ENCODE data around the gene AP5Z1.

The AP5Z1 gene

DNA sequence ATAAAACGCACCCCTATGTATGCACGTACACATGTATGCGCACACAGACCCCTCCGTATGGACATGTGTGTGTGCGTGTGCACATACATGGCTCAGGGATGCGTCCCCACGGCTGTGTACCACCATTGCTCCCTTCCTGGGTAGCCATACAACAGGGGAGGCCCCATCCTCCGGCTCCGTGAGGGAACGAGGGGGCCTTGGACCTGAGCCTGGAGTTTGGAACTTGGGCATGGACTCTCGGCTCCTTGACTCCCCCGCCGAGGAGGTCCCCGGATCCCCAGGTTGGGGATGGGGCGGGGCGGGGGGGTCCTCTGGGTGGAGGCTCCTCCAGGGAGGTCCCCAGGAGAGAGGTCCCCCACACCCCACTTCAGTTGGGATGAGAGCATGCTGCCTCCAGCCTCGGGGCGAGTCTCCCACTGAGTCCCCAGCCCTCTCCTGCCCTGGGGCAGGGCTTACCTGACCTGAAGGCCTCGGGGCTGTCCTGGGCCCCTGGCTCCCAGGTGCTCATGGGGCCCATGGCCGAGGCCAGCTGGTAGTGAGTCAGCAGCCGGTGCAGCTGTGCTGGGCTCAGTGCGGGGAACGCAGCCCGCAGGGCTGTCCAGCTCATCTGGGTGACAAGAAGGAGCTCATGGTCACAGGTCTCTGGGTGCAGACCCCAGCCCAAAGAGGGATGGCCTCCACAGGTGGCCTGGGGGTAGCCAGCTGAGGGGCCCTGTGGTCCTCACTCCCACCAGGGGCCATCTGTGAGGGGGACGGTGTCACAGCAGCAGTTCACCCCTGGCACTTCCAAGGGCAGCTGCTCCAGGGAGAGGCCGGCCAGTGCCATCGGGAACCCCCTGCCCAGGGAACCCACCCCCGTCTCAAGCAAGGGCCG, 29.9 kb downstream of the AP5Z1 start:
- no peak for DNase-seq

- DNase-seq: no peak
Observed at GRCh38 chr7:4805984-4806300, 30.5 kb downstream of the AP5Z1 start.

DNA sequence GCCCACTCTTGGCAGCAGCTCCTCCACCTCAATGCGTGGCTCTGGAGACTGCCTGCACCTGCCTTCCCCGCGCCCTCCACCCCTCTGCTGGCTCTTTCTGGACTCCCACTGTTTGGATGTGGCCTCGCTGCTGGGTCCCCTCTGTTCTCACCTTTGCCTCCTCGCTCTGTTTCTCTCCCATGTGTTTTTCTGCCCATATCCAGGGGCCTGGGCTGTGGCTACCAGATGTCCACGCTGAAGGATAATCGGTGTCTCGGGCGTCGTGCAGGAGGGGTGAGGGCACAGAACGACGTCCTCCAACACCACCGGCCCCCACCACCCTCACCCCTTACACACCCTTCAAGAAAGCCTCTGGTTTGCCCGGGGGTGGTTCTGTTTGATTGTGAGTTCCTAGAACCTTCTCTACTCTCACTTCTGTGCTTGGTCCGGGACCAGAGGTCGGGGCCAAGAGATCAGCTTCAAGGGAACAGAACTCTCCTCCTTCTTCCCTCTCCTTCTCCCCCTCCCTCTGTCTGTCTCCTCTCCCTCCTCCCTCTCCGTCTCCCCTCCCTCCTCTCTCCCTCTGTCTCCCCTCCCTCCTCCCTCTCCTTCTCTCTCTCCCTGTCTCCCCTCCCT, 31.7 kb downstream of the AP5Z1 start:
- DNase-seq: no peak

DNA sequence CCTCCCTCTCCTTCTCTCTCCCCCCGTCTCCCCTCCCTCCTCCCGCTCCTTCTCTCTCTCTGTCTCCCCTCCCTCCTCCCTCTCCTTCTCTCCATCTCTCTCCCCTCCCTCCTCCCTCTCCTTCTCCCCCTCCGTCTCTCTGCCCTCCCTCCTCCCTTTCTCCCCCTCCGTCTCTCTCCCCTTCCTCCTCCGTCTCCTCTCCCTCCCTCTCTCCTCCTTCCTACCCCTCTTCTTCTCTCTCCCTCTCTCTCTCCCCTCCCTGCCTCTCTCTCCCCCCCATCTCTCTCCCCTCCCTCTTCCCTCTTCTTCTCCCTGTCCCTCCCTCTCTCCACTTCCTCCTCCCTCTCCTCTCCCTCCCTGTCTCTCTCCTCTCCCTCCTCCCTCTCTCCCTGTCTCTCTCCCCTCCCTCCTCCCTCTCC, 32.2 kb downstream of the AP5Z1 start:
- DNase-seq: no peak

DNA sequence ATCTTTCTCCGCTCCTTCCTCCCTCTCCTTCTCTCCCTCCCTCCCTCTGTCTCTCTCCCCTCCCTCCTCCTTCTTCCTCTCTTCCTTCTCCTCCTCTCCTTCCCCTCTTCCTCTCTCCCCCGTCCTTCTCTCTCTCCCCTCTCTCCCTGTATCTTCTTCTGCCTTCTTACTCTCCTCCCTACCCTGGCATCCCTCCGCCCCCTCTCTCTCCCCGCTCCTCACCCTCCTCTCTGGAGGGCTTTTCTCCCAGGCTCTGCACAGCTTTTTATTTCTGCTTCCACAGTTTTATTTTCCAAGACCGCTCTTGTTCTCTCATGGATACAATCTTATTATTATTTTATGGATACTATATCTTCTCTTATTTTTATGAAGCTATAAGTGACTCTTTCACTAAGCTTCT, 32.6 kb downstream of the AP5Z1 start:
- no peak for DNase-seq

DNA sequence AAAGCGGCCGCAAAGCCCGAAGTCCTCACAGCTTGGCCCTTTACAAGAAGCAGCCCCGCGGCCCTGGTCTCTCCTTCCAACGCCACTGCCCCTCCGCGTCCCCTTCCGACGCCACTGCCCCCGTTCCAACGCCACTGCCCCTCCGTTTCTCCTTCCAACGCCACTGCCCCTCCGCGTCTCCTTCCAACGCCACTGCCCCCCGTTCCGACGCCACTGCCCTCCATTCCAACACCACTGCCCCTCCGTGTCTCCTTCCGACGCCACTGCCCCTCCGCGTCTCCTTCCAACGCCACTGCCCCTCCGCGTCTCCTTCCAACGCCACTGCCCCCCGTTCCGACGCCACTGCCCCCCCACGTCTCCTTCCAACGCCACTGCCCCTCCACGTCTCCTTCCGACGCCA, 33.1 kb downstream of the AP5Z1 start:
- DNase-seq: no peak

- DNase-seq: no peak
Observed at GRCh38 chr7:4809091-4809591, 33.7 kb downstream of the AP5Z1 start.

DNA sequence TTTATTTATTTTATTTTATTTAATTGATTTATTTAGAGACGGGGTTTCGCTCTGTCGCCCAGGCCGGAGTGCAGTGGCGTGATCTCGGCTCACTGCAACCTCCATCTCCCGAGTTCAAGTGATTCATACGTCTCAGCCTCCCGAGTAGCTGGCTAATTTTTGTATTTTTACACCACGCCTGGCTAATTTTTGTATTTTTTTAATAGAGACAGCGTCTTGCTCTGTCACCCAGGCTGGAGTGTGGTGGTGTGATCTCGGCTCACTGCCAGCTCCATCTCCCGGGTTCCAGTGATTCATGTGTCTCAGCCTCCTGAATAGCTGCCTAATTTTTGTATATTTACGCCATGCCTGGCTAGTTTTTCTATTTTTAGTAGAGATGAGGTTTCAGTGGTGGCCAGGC, 34.2 kb downstream of the AP5Z1 start:
- no peak for DNase-seq

DNA sequence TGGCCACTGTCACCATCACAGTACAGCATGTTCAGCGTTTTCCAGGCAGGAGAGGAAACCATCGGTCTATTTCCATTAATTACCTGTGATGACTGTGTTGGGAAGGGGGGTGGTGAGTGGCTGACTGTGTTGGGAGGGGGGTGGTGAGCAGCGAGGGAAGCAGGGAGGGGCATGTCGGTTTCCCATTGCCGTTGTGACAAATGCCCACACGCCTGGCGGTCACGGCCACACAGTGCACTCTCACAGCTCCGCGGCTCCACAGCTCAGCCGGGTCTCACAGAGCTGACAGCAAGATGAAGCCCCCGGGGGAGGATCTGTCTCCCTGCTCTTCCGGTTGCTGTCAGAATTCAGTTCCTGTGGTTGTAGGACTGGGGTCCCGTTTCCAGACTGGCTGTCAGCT, 39.0 kb downstream of the AP5Z1 start:
- no peak for DNase-seq

- no peak for DNase-seq
Observed at GRCh38 chr7:4815121-4815520, 39.7 kb downstream of the AP5Z1 start.

DNA sequence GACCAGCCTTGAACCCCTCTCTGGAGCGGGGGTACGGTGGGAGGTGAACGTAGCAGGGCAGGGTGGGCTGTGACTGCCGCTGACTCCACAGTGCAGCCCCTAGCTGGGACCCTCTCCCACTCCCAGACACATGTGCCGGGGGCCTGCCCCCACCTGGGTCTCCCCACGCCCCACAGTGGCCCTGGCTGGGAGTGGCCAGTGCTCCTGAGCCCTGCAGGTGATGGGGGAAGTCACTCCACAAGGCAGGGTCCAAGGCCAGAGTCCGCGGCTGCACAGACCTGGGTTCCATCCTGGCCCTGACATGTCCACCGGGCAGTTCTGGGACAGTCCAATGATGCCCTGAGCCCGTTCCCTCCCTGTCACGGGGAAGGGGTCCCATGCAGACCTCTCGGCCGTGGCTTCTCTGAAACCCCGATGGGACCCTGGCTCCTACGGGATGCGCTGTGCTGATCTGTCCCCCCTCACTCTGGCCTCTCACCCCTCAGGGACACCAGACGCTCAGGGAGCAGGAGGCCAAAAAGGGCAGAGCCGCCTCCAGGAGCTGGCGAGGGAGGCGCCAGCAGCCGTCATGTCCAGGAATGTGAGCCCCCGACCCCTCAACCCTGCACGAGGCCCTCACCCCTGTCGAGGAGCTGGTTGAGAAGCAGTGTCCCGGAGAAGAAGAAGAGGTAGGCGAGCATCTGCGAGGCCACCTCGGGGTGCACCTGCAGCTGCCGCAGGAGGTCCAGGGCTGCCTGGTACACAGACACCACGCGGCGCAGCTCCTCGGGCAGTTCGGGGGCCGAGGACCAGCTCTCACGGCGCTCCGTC, 40.4 kb downstream of the AP5Z1 start:
- no peak for DNase-seq

DNA sequence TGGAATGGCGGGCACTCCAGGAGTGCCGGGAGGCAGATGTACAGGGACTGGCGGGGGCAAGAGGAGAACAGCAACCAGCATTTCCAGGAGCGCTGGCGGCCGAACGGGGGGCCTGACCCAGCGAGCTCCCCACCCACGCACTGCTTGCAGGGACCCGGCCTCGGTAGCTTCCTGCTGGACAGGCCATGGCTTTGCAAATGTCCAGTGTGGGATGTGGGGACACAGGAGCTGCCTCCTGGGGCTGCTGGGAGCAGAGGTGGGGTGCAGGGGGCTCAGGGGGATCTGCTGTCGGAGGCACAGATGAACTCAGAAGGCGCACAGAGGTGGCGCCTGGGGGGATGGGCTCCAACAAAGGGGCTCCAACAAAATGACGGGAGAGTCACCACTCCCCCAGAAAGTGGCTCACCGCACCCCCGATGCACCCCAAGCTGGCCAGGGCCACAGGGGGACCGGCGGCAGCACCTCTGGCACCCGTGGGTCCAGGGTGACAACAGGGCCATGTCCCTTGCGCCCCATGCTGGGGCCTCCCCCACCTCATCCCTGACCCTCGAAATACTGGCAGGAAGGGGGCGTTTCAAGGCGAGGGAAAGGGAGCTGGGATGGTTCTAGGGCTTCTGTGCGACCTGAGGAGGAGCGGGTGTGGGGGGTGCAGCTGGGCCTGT, 41.1 kb downstream of the AP5Z1 start:
- no peak for DNase-seq

GRCh38 chr7:4817178-4817901, 41.9 kb downstream of the AP5Z1 start:
- DNase-seq: no peak

DNA sequence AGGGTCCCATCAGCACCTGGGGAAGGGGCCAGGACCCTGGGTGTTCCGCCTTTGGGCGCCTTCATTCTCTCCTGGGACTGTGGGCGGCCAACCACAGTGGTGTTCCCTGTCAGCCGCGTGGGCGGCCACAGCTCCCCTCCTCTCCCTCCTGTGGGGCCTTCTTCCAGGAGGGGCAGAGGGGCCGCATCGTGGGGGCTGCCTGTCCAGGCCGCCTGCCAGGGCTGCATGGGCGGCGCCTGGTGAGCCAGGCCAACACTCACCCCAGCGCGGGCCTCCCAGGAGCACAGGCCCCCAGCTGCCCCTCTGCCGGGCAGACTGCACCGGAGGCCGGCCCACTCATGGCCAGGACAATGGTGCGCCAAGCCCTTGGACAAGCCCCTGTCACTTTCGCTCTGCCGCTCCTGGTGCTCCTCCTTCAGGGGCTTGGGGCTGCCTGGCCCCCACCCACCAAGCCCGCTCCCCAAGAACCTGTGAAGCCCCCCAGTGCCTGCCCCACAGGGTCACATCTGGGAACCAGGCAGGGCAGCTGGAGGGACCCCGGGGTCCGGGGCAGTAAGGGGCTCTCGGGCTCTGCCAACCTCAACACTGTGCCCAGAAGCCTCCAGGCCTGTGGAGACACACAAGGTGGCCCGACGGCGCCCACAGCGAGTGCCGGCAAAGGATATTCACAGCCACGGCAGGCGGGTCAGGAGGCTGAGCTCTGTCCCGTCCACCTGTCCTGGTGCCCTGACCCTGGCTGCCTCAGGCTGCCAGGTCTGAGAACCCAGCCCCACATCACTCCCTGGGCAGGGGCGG, 42.8 kb downstream of the AP5Z1 start:
- DNase-seq: no peak

- DNase-seq: no peak
Observed at GRCh38 chr7:4819560-4820404, 44.4 kb downstream of the AP5Z1 start.

GRCh38 chr7:4820405-4820966, 45.1 kb downstream of the AP5Z1 start:
- no peak for DNase-seq

- DNase-seq: no peak
Observed at GRCh38 chr7:4820967-4821471, 45.6 kb downstream of the AP5Z1 start.

DNA sequence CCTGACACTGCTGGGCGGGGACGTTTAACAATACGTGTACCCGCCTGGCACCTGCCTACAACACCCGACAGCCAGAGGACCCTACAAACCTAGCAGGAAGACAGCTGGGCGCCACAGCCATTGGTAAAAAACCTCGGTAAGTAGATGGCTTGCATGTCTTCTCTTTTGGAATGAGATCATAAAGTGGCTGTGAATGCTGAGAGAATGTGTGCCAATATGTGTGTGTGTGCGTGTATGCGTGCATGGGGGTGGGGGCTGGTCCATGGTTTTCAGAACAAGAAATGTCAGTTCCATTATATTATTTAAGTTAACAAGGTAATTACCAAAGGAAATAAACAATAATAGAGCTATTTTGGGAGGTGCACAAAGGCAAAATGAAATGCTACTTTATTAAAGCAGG, 47.3 kb downstream of the AP5Z1 start:
- DNase-seq: no peak

DNA sequence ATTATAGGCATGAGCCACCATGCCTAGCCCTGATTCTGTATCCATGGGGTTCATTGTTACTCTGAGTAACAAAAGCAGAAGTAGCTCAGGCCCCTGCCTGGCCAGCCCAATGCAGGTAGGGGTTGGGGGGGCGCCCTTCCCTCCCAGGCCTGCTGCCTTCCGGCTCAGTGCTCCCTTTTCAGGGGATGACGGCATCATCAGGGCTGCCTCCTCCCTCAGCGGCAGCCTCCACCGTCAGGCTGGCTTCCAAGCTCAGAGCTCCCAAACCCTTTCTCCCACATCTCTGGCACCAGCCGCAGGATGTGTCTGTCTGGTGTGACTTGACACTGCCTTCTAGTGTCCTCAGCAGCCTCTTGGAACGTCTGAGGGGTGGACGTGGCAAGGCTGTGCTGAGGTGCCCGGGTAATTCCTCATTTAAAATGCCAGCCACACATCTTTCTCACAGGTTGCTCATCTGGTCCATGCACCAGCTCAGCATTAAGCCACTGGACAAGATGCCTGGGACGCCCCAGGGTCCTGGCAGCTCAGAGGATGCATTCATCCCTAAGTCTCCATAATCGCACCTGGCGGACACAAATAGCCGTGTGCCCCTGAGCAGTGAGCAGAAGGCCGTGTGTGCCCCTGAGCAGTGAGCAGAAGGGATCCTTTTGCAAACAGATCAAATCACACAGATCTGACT, 48.2 kb downstream of the AP5Z1 start:
- DNase-seq: peak in 1 of 2 experiments; percentile 45
